Measurements from ENCODE around the gene GPER1.

DNA sequence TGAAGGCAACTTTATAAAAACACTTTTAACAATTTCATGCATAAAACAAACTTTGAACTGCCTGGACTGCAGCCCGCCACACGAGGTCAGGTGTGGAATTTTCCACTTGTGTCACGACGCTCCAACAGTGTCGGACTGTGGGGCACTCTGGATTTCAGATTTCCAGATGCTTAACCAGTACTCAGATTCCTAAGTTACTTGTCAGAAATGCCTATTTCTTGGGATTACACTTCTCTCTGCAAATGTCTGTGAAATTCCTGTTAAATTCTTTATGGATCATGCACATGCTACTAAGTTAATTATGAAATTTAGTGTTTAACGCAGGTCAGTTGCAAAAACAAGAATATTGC is 473 bp upstream of the GPER1 start:
- TF ChIP-seq CTCF (IDR thresholded peaks at IDR 0.05; ENCODE audit: low read length) (no peak), EZH2 (IDR thresholded peaks at IDR 0.05; ENCODE audit: borderline replicate concordance, low read length) (no peak)
